Panc1 (cell line): ENCODE results near the gene MAP3K7. TPM values are rescaled to one million over a fixed set of nuclear protein-coding genes. Genes with fewer than 3 reads are reported as not detected.

Experiments used
- ATAC-seq: fragments of 200-7000 bp; cut with Tn5 transposase; 2 replicates; pipeline ENCODE4 v1.9.1; 2020; ENCODE audit warnings: mild to moderate bottlenecking, moderate library complexity
- BruUV-seq: library from RNA; stranded (reverse); fragments of 400-500 nt; replicated peaks from 2 replicates; lab custom pipeline; 2021; lab: Mats Ljungman, UMichigan
- CTCF ChIA-PET: fragments of 300-600 bp; sonication (Branson Sonifier 250); formaldehyde crosslinking; loops from one replicate; lab custom pipeline; 2022; ENCODE audit warnings: antibody characterized with exemption; lab: Charles Lee
- POLR2A ChIA-PET: fragments of 300-600 bp; sonication (Branson Sonifier 250); formaldehyde crosslinking; loops from one replicate; lab custom pipeline; 2022; ENCODE audit warnings: antibody characterized with exemption; lab: Charles Lee
- DNase-seq: peaks from one replicate; pipeline ENCODE4 v3.0.0-alpha.2; 2010; ENCODE audit warnings: low read depth, low spot score
- H3K27ac ChIP-seq: 2 replicates; pipeline ENCODE4 v1.5.1; 2011; ENCODE audit warnings: mild to moderate bottlenecking, low read length, inconsistent platforms
- H3K27me3 ChIP-seq: fragments of 200-500 bp; sonication (Bioruptor generic); 2 replicates; pipeline ENCODE4 v1.6.0; 2014; ENCODE audit warnings: low read length, inconsistent platforms; ENCODE audit not compliant: control insufficient read depth, insufficient read depth
- H3K36me3 ChIP-seq: fragments of 200-500 bp; sonication (Bioruptor generic); 2 replicates; pipeline ENCODE4 v1.5.1; 2014; ENCODE audit warnings: inconsistent platforms, mild to moderate bottlenecking, low read length, moderate library complexity; ENCODE audit not compliant: control insufficient read depth, insufficient read depth
- H3K4me1 ChIP-seq: 2 replicates; pipeline ENCODE4 v1.5.1; 2011; ENCODE audit warnings: inconsistent platforms, mild to moderate bottlenecking, low read length, moderate library complexity; ENCODE audit not compliant: control insufficient read depth, insufficient read depth
- H3K4me3 ChIP-seq, 2 experiments: 2 replicates each; pipeline ENCODE4 v1.5.1; 2011 to 2012; ENCODE audit warnings: low read depth in 2 of 2, low read length in 2 of 2, mild to moderate bottlenecking in 2 of 2, inconsistent platforms in 1 of 2, moderate library complexity in 1 of 2
- H3K9me3 ChIP-seq: fragments of 200-500 bp; sonication (Bioruptor generic); 2 replicates; pipeline ENCODE4 v1.5.1; 2014; ENCODE audit warnings: low read depth, mild to moderate bottlenecking, inconsistent platforms, low read length, moderate library complexity; ENCODE audit not compliant: control insufficient read depth, insufficient read depth
- POLR2AphosphoS5 ChIP-seq: IDR thresholded peaks from 2 replicates; pipeline ENCODE4 v1.6.1; 2012; ENCODE audit warnings: mild to moderate bottlenecking, low read depth, low read length, moderate library complexity
- REST ChIP-seq, 2 experiments: IDR thresholded peaks; 2 replicates each; pipeline ENCODE4 v1.6.1; 2011 to 2012; ENCODE audit warnings: low read depth in 2 of 2, control low read depth in 1 of 2, low read length in 1 of 2, mild to moderate bottlenecking in 1 of 2, moderate library complexity in 1 of 2; ENCODE audit not compliant: insufficient read depth in 1 of 2
- SIN3A ChIP-seq: IDR thresholded peaks from 2 replicates; pipeline ENCODE4 v1.6.1; 2012; ENCODE audit warnings: low read depth, mild to moderate bottlenecking, low read length, moderate library complexity, borderline replicate concordance; ENCODE audit not compliant: insufficient read depth
- TCF7L2 ChIP-seq: IDR thresholded peaks from 2 replicates; pipeline ENCODE4 v1.6.1; 2011; ENCODE audit warnings: mild to moderate bottlenecking, low read depth, low read length, inconsistent platforms
- in situ Hi-C: cut with HindIII; loops from 2 replicates; pipeline ENCODE4 v1.10.0; 2016; ENCODE audit warnings: low sequenced_read_pairs, low pct_unique_long_range_greater_than_20kb
- intact Hi-C: fragments of 100-400 bp; cut with micrococcal nuclease; formaldehyde crosslinking; loops from one replicate; pipeline ENCODE4 v1.10.0; 2022; ENCODE audit not compliant: unreplicated experiment
- total RNA-seq: library from RNA; stranded (reverse); gene quantifications from one replicate; pipeline ENCODE4 v1.2.1, GENCODE V29; 2021; ENCODE audit not compliant: unreplicated experiment
- TF ChIP-seq, protein P1 (sequence below): fragments of 450-650 bp; IDR thresholded peaks from 2 replicates; pipeline ENCODE4 v1.5.1; 2017; ENCODE audit warnings: mild to moderate bottlenecking

The MAP3K7 gene
- total RNA-seq, 1 experiment from 2014 or later, result 33.1 TPM

DNA sequence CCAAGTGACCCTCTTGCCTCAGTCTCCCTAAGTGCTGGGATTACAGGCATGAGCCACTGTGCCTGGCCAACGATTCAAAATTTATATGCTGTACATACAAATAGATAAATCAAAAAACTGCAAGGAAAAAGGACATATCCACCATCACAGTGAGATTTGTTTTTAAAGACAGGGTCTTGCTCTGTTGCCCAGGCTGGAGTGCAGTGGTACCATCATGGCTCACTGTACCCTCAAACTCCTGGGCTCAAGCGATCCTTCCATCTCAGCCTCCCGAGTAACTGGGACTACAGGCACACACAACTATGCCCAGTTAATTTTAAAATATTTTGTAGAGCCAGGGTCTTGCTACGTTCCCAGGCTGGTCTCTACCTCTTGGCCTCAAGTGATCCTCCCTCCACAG, 61.5 kb downstream of the MAP3K7 start:
- Histone ChIP-seq H3K9me3 (no peaks in the 10 kb centered on the region), H3K36me3 (peaks cover 12% of the 10 kb centered on the region), H3K27ac (no peak overlapping the region), H3K4me3 (no peak overlapping the region), H3K27me3 (no peaks in the 10 kb centered on the region), H3K4me1 (no peaks in the 10 kb centered on the region)
- ChIA-PET POLR2A (no interaction called here), CTCF (no interaction called here)
- BruUV-seq, result no TSS peak
- in situ Hi-C loops, result no loop called here
- TF ChIP-seq REST (IDR thresholded peaks at IDR 0.05; ENCODE audit: insufficient read depth in 1 of 2, low read depth in 2 of 2, low read length in 1 of 2) (no peak), SIN3A (no peak), POLR2AphosphoS5 (no peak), TCF7L2 (no peak)
- TF ChIP-seq, protein P1, sequence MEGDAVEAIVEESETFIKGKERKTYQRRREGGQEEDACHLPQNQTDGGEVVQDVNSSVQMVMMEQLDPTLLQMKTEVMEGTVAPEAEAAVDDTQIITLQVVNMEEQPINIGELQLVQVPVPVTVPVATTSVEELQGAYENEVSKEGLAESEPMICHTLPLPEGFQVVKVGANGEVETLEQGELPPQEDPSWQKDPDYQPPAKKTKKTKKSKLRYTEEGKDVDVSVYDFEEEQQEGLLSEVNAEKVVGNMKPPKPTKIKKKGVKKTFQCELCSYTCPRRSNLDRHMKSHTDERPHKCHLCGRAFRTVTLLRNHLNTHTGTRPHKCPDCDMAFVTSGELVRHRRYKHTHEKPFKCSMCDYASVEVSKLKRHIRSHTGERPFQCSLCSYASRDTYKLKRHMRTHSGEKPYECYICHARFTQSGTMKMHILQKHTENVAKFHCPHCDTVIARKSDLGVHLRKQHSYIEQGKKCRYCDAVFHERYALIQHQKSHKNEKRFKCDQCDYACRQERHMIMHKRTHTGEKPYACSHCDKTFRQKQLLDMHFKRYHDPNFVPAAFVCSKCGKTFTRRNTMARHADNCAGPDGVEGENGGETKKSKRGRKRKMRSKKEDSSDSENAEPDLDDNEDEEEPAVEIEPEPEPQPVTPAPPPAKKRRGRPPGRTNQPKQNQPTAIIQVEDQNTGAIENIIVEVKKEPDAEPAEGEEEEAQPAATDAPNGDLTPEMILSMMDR, result no peak
- intact Hi-C loops, result no loop called here
- ATAC-seq (no peak), DNase-seq (no peak)

GRCh38 chr6:90523779-90524310, 63.0 kb downstream of the MAP3K7 start:
- Histone ChIP-seq H3K27ac (no peak overlapping the region), H3K4me1 (no peaks in the 10 kb centered on the region), H3K4me3 (no peak overlapping the region), H3K27me3 (no peaks in the 10 kb centered on the region), H3K36me3 (peaks cover 24% of the 10 kb centered on the region), H3K9me3 (no peaks in the 10 kb centered on the region)
- BruUV-seq, result no TSS peak
- POLR2A ChIA-PET, result no interaction called here
- DNase-seq (no peak), ATAC-seq (no peak)
- in situ Hi-C loops, result no loop called here
- intact Hi-C loops, result no loop called here
- TF ChIP-seq, protein P1, result no peak
- TF ChIP-seq SIN3A (no peak), REST (IDR thresholded peaks at IDR 0.05; ENCODE audit: insufficient read depth in 1 of 2, low read depth in 2 of 2, low read length in 1 of 2) (no peak), POLR2AphosphoS5 (no peak), TCF7L2 (no peak)
- CTCF ChIA-PET, result no interaction called here
